Measurements from ENCODE around the gene ANKRD44. TPM values are rescaled to one million over a fixed set of nuclear protein-coding genes. Genes with fewer than 3 reads are reported as not detected.

ANKRD44 gene
- total RNA-seq, 1 donor from 2014 or later: 21.4 TPM

DNA sequence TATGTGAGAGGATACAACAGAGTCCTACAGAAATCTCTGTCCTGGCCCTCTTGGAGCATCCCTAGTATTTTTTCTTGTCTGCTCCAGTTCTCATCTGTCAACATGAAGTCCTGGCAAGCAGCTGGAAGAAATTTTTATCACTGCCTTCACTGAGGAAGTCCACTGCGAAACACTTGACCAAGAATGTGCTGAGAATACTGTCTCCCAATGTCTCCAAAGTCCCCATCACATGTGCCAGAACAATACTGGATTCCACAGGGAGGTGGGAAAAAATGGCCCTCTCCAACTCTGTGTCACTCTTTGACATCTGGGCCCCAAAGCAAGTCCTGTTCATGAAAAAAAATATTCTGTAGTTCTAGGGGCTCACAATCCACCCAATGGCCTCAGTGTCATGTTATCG is 351.3 kb downstream of the ANKRD44 start:
- H3K9me3 Mint-ChIP-seq (ENCODE audit: low read depth): no peaks in the 10 kb centered on the region
- H3K27ac Mint-ChIP-seq (ENCODE audit: unreplicated experiment): no peak overlapping the region
- H3K36me3 Mint-ChIP-seq (ENCODE audit: low read depth): no peaks in the 10 kb centered on the region
- TF ChIP-seq CTCF (IDR thresholded peaks at IDR 0.05): no peak
- H3K4me1 Mint-ChIP-seq (ENCODE audit: low read depth): peaks cover 5% of the 10 kb centered on the region
- no peaks in the 10 kb centered on the region for H3K27me3 Mint-ChIP-seq (ENCODE audit: low read depth)
- DNase-seq (ENCODE audit: low spot score): no peak
- H3K4me3 Mint-ChIP-seq (ENCODE audit: unreplicated experiment): no peak overlapping the region

DNA sequence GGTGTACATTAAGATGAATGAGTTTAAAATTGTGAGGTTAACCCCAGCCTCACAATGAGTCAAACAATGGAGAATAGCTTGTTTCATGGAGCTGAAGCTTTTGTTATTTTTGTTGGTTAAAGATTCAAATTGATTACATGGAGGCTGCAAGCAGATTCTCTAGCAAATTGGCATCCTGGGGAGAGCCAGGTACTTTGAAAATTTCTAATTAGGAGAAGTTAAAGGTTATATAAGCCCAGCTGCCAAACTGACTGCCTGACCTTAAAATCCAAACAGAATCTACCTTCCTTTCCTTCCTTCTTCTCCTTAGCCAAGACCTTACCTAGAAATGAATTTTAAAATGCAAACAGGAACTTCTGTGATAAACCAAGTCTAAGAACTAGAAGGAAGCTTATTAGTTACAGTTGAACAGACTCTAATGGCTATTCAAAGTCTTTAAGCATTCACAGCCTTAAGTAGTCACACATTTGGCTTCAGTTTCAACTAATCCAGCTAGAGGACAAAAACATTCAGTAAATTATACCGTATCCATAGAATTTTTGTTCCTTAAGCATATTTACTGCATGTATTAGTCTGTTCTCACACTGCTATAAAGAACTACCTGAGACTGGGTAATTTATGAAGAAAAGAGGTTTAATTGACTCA is 352.6 kb downstream of the ANKRD44 start:
- H3K9me3 Mint-ChIP-seq (ENCODE audit: low read depth): no peaks in the 10 kb centered on the region
- DNase-seq (ENCODE audit: low spot score): no peak
- no peak for TF ChIP-seq CTCF (IDR thresholded peaks at IDR 0.05)
- H3K36me3 Mint-ChIP-seq (ENCODE audit: low read depth): no peaks in the 10 kb centered on the region
- H3K4me3 Mint-ChIP-seq (ENCODE audit: unreplicated experiment): no peak overlapping the region
- peaks cover 5% of the 10 kb centered on the region for H3K4me1 Mint-ChIP-seq (ENCODE audit: low read depth)
- H3K27ac Mint-ChIP-seq (ENCODE audit: unreplicated experiment): no peak overlapping the region
- H3K27me3 Mint-ChIP-seq (ENCODE audit: low read depth): no peaks in the 10 kb centered on the region

- Mint-ChIP-seq H3K4me1 (ENCODE audit: low read depth) (peaks cover 5% of the 10 kb centered on the region), H3K4me3 (ENCODE audit: unreplicated experiment) (no peak overlapping the region), H3K36me3 (ENCODE audit: low read depth) (no peaks in the 10 kb centered on the region), H3K27ac (ENCODE audit: unreplicated experiment) (no peak overlapping the region), H3K9me3 (ENCODE audit: low read depth) (no peaks in the 10 kb centered on the region), H3K27me3 (ENCODE audit: low read depth) (no peaks in the 10 kb centered on the region)
- no peak for DNase-seq (ENCODE audit: low spot score)
- no peak for TF ChIP-seq CTCF (IDR thresholded peaks at IDR 0.05)
Observed at GRCh38 chr2:196957442-196957841, 353.1 kb downstream of the ANKRD44 start.

- Mint-ChIP-seq H3K27ac (ENCODE audit: unreplicated experiment) (no peak overlapping the region), H3K36me3 (ENCODE audit: low read depth) (no peaks in the 10 kb centered on the region), H3K9me3 (ENCODE audit: low read depth) (no peaks in the 10 kb centered on the region), H3K4me3 (ENCODE audit: unreplicated experiment) (no peak overlapping the region), H3K27me3 (ENCODE audit: low read depth) (no peaks in the 10 kb centered on the region), H3K4me1 (ENCODE audit: low read depth) (peaks cover 5% of the 10 kb centered on the region)
- no peak for DNase-seq (ENCODE audit: low spot score)
- no peak for TF ChIP-seq CTCF (IDR thresholded peaks at IDR 0.05)
Observed at GRCh38 chr2:196956069-196956468, 354.5 kb downstream of the ANKRD44 start.

- Mint-ChIP-seq H3K9me3 (ENCODE audit: low read depth) (no peaks in the 10 kb centered on the region), H3K36me3 (ENCODE audit: low read depth) (no peaks in the 10 kb centered on the region), H3K27ac (ENCODE audit: unreplicated experiment) (no peak overlapping the region), H3K4me3 (ENCODE audit: unreplicated experiment) (no peak overlapping the region), H3K4me1 (ENCODE audit: low read depth) (peaks cover 5% of the 10 kb centered on the region), H3K27me3 (ENCODE audit: low read depth) (no peaks in the 10 kb centered on the region)
- no peak for DNase-seq (ENCODE audit: low spot score)
- no peak for TF ChIP-seq CTCF (IDR thresholded peaks at IDR 0.05)
Observed at GRCh38 chr2:196955036-196955435, 355.5 kb downstream of the ANKRD44 start.

Data from chondrocyte (in vitro differentiated cells).